Measurements from ENCODE around the gene GRAMD1A. TPM values are rescaled to one million over a fixed set of nuclear protein-coding genes. Genes with fewer than 3 reads are reported as not detected.

GRAMD1A gene
- total and polyA plus RNA-seq, 9 of the 15 experiments (the other 6 are each of a cell fraction or from before 2014, with no cell fraction given): 1.4 to 63.8 (median 38.5) TPM

DNA sequence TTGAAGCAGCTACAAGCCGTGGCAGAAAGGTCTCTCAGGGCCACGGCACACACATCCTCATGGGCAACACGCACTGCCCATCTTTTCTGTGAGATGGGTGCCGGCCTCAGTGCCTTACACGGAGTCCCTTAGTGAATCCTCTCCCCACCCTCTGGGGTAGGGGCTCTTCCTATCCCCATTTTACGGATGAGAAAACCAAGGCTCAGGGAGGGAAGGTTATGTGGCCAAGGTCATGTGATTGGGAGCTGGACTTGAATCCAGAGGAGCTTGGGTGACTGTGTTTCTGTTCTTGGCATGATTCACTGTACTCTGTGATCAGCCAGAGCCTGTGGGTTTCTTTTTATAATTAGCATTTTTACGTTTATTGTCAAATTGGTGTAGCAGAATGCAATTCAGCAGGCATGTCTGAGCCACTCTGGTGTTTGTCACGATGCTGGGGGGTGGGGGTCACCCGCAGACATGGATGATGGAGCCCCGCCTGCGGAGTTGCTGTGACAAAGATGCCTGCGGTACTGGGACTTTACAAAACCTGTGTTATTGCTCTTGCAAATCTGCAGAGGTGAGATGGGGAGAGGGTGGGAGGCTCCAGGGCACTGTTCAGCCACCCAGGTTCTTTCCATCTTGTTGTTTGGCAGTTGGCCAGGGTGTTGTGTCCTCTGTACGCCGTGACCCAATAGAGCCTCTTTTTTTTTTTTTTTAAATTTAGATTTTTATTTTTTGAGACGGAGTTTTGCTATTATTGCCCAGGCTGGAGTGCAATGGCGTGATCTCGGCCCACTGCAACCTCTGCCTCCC, 34.7 kb downstream of the GRAMD1A start (continued):
- TF ChIP-seq, protein P1, sequence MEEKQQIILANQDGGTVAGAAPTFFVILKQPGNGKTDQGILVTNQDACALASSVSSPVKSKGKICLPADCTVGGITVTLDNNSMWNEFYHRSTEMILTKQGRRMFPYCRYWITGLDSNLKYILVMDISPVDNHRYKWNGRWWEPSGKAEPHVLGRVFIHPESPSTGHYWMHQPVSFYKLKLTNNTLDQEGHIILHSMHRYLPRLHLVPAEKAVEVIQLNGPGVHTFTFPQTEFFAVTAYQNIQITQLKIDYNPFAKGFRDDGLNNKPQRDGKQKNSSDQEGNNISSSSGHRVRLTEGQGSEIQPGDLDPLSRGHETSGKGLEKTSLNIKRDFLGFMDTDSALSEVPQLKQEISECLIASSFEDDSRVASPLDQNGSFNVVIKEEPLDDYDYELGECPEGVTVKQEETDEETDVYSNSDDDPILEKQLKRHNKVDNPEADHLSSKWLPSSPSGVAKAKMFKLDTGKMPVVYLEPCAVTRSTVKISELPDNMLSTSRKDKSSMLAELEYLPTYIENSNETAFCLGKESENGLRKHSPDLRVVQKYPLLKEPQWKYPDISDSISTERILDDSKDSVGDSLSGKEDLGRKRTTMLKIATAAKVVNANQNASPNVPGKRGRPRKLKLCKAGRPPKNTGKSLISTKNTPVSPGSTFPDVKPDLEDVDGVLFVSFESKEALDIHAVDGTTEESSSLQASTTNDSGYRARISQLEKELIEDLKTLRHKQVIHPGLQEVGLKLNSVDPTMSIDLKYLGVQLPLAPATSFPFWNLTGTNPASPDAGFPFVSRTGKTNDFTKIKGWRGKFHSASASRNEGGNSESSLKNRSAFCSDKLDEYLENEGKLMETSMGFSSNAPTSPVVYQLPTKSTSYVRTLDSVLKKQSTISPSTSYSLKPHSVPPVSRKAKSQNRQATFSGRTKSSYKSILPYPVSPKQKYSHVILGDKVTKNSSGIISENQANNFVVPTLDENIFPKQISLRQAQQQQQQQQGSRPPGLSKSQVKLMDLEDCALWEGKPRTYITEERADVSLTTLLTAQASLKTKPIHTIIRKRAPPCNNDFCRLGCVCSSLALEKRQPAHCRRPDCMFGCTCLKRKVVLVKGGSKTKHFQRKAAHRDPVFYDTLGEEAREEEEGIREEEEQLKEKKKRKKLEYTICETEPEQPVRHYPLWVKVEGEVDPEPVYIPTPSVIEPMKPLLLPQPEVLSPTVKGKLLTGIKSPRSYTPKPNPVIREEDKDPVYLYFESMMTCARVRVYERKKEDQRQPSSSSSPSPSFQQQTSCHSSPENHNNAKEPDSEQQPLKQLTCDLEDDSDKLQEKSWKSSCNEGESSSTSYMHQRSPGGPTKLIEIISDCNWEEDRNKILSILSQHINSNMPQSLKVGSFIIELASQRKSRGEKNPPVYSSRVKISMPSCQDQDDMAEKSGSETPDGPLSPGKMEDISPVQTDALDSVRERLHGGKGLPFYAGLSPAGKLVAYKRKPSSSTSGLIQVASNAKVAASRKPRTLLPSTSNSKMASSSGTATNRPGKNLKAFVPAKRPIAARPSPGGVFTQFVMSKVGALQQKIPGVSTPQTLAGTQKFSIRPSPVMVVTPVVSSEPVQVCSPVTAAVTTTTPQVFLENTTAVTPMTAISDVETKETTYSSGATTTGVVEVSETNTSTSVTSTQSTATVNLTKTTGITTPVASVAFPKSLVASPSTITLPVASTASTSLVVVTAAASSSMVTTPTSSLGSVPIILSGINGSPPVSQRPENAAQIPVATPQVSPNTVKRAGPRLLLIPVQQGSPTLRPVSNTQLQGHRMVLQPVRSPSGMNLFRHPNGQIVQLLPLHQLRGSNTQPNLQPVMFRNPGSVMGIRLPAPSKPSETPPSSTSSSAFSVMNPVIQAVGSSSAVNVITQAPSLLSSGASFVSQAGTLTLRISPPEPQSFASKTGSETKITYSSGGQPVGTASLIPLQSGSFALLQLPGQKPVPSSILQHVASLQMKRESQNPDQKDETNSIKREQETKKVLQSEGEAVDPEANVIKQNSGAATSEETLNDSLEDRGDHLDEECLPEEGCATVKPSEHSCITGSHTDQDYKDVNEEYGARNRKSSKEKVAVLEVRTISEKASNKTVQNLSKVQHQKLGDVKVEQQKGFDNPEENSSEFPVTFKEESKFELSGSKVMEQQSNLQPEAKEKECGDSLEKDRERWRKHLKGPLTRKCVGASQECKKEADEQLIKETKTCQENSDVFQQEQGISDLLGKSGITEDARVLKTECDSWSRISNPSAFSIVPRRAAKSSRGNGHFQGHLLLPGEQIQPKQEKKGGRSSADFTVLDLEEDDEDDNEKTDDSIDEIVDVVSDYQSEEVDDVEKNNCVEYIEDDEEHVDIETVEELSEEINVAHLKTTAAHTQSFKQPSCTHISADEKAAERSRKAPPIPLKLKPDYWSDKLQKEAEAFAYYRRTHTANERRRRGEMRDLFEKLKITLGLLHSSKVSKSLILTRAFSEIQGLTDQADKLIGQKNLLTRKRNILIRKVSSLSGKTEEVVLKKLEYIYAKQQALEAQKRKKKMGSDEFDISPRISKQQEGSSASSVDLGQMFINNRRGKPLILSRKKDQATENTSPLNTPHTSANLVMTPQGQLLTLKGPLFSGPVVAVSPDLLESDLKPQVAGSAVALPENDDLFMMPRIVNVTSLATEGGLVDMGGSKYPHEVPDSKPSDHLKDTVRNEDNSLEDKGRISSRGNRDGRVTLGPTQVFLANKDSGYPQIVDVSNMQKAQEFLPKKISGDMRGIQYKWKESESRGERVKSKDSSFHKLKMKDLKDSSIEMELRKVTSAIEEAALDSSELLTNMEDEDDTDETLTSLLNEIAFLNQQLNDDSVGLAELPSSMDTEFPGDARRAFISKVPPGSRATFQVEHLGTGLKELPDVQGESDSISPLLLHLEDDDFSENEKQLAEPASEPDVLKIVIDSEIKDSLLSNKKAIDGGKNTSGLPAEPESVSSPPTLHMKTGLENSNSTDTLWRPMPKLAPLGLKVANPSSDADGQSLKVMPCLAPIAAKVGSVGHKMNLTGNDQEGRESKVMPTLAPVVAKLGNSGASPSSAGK (IDR thresholded peaks at IDR 0.05): no peak
- no peak for TF ChIP-seq TAF7 (tag; IDR thresholded peaks at IDR 0.05)
- no peak for TF ChIP-seq ETS1 (conservative IDR thresholded peaks at IDR 0.05; ENCODE audit: control insufficient read depth, low read depth, low read length)
- TF ChIP-seq NFIC (IDR thresholded peaks at IDR 0.05): peak; percentile 60
